Measurements from ENCODE around the gene ZNF555.

Gene ZNF555

DNA sequence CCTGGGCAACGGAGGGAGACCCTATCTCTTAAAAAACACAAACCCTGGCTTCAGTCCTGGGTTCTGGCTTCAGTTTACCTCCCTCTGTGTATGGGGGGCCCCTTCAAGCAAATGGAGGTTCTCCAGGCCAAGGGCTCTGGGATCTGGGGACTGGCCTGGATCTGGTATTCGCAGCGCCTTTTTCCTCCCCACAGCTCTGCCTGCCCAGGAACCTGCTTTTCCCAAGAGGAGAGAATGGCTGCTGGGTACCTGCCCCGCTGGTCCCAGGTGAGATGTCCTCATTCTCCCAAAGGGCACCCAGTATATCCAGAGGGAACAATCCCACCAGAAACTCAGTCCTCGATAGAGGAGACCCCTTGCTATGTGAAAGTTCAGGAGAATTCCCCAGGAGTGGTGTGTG, 18.4 kb upstream of the ZNF555 start:
- DNase-seq (ENCODE audit: insufficient read length, low spot score) (no peak), FAIRE-seq (no peak)

DNA sequence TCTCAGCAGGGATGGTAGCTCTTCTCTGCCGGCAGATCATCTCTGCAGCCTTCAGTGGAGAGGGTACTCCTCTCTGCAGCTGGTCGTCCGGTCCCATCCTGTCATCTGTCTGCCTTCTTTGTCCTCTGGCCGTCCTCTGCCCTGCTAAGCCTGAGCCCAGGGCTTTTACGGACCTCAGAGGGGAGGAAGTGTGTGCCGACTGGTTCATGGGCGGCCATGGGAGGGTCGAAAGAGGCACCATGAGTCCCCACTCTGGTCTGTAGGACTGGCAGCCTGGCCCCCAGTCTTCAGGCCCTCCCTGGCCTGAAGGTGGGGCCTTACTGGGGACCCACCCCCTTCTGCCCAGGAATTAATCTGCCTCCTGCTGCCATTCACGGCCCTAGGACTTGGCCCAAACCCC, 17.6 kb upstream of the ZNF555 start:
- FAIRE-seq (no peak), DNase-seq (ENCODE audit: insufficient read length, low spot score) (no peak)

DNA sequence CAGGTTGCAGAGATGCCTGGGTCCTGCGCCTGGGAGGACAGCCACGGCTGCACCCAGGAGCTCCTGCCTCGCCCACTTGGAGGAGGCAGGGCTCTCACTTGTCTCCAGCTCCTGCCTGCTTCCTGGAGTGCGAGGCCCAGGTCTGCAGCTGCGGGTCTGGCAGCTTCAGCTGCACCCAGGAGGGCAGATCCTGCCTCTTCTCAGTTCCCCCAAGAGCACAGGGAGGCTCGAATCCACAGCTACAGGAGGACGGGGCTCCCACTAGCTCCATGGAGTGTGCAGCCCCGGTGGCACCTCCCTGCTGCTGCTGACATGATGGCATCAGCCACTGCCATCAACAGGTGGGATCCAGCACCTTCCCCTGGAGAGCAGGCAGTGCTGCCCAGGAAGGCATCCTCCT, 17.1 kb upstream of the ZNF555 start:
- FAIRE-seq (no peak), DNase-seq (ENCODE audit: insufficient read length, low spot score) (no peak)

DNA sequence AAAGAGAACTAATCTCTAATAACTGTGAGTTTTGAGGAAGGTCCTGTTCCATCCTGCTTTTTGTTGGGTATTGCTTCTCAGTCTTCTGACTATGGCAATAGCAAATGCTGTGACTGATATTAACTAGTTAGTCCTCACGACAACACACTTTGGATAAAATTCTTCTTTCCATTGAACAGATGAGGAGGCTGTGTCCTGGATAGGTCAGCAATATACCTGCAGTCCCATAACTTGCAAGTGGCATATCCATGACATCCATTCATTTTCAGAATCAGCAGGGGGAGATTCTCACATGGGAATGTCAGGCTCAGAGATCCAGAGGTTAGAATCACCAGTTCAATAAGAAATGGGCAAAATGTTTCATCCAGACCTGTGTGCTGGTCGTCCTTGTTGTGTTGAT, 14.3 kb upstream of the ZNF555 start:
- DNase-seq (ENCODE audit: insufficient read length, low spot score) (no peak), FAIRE-seq (no peak)

DNA sequence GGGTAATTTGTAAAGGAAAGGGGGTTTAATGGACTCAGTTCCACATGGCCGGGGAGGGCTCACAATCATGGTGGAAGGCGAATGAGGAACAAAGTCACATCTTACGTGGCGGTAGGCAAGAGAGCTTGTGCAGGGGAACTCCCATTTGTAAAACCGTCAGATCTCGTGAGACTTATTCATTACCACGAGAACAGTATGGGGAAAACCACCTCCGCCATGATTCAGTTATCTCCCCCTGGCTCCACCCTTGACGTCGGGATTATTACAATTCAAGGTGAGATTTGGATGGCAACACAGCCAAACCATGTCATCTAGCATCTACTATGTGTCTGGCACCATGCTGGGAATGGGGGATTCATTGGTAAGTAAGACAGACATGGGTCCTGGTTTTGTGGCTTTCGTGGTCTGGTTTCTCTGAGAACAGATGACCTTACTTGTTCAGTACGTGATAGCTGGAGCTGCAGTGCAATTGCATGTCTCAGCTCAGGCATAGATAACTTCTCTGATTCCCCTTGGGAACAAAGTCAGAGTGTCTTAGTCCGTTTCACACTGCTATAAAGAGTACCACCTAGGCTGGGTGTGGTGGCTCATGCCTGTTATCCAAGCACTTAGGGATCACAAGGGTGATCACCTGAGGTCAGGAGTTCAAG, 13.3 kb upstream of the ZNF555 start:
- no peak for FAIRE-seq
- no peak for DNase-seq (ENCODE audit: insufficient read length, low spot score)

DNA sequence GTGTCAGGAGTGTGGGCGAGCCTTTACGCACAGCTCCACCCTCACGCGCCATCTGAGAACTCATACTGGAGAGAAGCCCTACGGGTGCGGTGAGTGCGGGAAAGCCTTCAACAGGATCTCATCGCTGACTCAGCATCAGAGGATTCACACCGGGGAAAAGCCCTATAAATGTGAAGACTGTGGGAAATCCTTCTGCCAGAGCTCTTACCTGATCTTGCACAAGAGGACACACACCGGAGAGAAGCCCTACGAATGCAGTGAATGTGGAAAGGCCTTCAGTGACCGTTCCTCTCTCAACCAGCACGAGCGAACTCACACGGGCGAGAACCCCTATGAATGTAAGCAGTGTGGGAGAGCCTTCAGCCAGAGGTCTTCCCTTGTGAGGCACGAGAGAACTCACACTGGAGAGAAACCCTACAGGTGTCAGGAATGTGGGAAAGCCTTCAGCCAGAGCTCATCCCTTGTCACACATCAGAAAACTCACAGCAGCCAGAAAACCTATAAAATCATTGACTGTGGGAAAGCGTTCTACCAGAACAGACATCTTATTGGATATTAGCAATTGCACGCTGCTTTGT, 6.9 kb upstream of the ZNF555 start:
- DNase-seq (ENCODE audit: insufficient read length, low spot score) (no peak), FAIRE-seq (no peak)

DNA sequence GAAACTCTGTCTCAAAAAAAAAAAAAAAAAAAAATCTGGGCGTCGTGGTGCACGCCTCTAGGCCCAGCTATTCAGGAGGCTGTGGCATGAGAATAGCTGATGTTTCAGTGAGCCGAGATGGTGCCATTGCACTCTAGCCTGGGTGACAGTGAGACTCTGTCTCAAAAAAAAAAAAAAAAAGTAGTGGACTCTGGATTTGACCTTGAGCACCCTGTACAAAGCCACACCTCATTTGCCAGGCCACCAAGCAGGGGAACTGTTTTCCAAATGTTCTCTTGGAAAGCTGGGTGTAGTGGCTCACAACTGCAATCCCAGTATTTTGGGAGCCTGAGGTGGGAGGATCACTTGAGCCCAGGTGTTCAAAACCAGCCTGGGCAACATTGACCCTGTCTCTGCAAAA, 3.8 kb upstream of the ZNF555 start:
- no peak for DNase-seq (ENCODE audit: insufficient read length, low spot score)
- FAIRE-seq = no peak

DNA sequence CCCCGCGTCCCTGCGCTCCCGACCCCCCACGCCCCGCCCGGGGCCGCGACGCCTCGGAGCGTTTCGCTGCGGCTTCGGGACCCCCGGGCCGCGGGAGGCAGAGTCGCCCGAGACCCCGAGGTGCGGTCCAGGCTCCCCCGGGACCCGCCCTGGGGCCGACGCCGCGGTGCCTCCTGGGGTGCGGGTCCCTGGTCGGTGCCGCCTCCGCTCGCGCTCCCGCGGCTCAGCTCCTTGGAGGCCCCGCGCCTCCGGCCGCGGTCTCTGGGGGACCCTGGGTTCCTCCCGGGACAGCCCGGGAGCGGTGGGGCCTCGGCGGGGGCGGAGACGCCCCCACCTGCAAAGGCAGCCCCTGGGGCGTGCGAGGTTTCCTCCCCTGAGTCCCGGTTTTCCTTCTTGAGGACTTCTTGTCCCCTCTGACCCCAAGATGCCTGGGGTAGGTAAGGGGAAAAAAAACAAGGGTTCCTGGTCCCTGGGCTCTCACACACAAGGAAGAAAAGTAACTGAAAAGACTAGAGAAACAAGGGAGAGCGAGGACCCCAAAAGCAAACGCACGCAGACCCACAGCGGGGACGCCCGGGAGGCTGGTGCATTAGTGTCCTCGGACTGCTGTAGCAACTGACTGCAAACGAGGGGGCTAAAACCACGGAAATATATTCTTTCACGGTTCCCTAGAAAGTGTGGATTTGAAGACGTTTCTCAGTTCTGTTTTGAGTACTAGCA, 740 bp downstream of the ZNF555 start:
- FAIRE-seq (no peak), DNase-seq (ENCODE audit: insufficient read length, low spot score) (no peak)

DNA sequence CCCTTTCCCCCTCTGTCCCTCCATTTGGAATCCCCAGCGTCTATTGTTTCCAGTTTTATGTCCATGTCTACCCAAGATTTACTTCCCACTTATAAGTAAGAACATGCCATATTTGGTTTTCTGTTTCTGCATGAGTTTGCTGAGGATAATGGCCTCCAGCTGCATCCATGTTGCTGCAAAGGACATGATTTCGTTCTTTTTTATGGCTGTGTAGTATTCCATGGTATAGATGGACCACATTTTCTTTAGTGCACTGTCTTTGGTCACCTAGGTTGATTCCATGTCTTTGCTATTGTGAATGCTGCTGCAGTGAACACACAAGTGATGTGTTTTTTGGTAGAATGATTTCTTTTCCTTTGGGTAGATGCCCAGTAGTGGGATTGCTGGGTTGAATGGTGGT, 3.8 kb downstream of the ZNF555 start:
- FAIRE-seq = no peak
- DNase-seq (ENCODE audit: insufficient read length, low spot score) = no peak

DNA sequence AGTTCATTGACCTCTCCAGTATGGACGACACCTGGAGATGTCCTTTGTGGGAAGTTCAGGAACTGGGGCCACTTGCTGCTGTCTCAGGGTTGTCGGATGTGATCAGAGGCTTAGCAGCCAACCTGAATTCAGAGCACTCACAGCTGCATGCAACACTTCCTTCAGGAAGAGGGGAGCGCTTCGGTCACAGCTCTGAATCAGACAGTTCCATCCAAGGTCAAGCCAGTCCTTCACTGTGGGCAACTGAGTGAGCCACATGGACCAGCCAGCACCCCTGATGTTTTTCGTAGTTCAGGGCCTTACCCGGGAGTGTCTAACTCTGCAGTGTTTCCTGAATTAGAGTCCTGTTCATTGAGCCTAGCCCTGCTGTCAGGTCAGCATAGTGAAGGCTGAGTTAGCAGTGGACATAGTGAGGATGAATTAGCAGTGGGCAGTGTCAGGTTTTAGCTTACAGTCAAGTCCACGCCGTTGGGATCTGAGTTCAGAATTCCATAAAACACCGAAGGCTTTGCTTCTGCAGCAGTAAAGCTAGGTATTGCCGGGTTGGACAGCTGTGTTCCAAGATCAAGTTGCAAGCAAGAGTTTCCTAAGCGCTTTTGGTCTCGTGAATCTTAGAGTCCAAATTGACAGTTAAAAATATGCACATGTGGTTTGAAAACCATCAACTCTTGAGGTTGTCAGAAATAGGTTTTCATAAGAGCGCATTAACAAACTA, 5.1 kb downstream of the ZNF555 start:
- DNase-seq (ENCODE audit: insufficient read length, low spot score) (no peak), FAIRE-seq (no peak)

DNA sequence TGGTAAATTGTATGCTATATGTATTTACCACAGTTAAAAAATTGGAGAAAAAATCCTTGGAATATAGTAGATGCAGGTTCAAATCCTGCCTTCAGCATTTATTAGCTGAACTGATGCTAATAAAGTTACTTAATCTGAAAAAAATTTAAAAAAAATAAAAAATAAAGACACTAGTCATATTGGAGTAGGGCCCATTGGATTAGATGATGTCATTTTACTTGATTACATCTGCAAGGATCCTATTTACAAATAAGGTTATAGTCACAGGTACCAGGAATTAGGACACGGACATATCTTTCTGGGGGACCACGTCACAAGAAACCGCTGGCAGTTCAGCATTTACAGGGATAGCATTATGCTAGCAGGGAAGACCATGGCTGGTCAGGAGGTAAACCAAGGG, 6.2 kb downstream of the ZNF555 start:
- FAIRE-seq (no peak), DNase-seq (ENCODE audit: insufficient read length, low spot score) (no peak)

DNA sequence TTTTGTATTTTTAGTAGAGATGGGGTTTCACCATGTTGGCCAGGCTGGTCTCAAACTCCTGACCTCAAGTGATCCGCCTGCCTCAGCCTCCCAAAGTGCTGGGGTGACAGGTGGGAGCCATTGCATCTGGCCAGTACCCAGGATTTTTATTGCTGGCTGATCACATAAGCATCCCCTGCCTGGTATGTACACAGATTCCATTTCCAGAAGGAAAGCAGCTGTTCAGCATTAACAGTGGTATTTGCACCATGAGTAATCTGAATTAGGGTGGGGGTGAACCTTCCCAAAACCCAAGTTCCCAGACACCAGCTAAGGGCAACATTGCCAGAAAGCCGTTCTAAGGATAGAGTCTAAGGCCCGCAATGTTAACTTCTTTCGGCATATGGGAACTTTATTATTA, 7.3 kb downstream of the ZNF555 start:
- FAIRE-seq = no peak
- DNase-seq (ENCODE audit: insufficient read length, low spot score) = no peak

DNA sequence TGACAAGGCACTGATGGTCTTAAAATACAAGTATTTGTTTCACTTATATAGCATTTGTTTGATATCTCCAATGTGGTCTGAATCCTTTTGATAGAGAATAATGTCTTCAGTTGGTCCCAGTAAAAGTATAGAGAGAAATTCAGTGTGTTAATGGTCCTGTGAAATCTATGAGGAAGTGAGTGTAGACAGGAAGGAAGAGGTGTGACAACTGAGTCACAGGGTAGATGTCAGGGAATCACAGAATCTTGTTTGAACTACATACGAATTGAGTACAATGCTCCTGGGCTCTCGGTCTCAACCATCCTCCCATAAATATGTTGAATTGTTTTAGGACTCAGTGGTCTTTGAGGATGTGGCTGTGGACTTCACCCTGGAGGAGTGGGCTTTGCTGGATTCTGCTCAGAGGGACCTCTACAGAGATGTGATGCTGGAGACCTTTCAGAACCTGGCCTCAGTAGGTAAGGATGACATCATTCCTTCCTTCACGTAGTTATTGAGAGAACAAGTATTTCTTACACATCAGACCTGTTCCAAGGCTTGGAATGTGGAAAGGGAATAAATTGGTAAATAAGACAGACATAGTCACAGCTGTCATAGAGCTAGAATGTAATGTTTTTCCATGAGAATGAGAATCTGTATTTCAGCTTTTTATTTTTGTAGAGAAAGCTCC, 9.1 kb downstream of the ZNF555 start:
- no peak for DNase-seq (ENCODE audit: insufficient read length, low spot score)
- no peak for FAIRE-seq

DNA sequence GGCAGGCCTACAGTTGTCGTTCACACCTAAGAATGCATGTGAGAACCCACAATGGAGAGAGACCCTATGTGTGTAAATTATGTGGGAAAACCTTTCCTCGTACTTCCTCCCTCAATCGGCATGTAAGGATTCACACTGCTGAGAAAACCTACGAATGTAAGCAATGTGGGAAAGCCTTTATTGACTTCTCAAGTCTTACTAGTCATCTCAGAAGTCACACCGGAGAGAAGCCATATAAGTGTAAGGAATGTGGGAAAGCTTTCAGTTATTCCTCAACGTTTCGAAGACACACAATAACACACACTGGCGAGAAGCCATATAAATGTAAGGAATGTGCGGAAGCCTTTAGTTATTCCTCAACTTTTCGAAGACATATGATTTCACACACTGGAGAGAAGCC, 11.3 kb downstream of the ZNF555 start:
- no peak for DNase-seq (ENCODE audit: insufficient read length, low spot score)
- FAIRE-seq = no peak

DNA sequence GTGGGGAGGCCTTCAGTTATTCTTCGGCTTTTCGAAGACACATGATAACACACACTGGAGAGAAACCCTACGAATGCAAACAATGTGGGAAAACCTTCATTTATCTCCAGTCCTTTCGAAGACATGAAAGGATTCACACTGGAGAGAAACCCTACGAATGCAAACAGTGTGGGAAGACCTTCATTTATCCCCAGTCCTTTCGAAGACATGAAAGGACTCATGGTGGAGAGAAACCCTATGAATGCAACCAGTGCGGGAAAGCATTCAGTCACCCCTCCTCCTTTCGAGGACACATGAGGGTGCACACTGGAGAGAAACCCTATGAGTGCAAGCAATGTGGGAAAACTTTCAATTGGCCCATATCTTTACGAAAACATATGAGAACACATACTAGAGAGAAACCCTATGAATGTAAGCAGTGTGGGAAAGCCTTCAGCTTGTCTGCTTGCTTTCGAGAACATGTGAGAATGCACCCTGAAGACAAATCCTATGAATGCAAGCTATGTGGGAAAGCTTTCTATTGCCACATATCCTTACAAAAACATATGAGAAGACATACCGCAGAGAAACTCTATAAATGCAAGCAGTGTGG, 11.8 kb downstream of the ZNF555 start:
- FAIRE-seq (no peak), DNase-seq (ENCODE audit: insufficient read length, low spot score) (no peak)

DNA sequence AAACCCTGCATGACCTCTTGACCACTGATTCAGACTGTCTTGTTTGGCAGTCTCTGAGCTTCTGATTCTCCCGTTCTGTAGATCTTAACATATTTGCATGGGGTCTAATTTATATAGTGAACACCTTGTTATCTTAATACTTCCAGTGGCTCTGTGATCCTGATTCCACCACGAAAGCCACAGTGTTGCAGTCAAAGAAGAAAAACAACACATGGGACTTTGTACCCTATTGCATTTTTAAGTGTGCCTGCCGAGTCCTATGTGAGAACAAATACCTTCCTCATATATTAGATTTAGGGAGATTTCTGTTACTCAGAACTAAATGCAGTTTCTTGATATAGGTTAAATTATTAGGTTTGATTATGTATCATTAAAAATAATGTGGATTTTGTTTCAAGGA, 13.6 kb downstream of the ZNF555 start:
- FAIRE-seq = no peak
- DNase-seq (ENCODE audit: insufficient read length, low spot score) = no peak

DNA sequence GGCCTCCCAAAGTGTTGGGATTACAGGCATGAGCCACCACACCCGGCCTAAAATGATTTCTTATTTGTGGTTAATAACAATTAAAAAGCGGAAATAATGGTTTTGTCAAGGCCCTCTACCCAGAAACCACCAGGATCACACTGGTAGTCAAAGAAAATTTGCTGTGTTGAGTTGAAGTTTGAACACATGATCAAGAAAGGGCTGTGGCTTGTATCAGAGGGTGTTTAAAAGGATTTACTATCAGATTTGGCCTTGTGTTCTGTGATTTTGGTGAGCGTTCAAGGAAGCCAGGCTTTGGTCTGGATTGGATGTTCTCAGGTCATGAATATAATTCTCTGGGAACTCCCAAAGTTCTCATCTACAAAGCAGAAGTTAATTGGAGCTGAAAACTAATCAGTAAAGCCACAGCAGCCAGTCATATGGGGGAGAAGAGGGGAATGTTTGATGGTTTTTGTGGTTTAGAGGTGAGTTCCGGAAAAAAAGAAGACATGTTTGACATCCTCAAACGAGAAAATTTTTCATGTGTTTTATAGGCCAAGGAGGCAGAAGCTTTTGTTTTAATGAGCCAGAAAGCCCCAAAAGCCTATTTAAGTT, 15.3 kb downstream of the ZNF555 start:
- DNase-seq (ENCODE audit: insufficient read length, low spot score) (no peak), FAIRE-seq (no peak)

DNA sequence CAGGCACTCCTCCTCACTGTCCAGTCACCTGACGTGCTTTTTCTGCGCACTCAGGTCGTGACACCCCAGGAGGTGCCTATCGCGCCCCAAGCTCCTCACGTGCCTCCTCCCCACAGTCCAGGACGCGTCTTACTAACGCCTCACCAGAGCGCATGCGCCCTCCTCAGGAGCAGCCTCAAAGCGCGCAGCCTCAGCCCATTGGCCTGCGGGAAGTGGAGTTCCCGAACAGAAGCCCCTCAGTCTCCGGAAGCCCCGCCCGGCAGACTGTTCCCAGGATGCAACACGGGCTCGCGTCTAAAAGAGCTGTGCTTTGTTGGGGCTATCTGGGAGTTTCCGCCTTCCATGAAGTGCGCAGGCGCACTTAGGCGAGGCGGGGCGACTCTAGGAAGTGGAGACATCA, 17.6 kb downstream of the ZNF555 start:
- FAIRE-seq (no peak), DNase-seq (ENCODE audit: insufficient read length, low spot score) (no peak)

DNA sequence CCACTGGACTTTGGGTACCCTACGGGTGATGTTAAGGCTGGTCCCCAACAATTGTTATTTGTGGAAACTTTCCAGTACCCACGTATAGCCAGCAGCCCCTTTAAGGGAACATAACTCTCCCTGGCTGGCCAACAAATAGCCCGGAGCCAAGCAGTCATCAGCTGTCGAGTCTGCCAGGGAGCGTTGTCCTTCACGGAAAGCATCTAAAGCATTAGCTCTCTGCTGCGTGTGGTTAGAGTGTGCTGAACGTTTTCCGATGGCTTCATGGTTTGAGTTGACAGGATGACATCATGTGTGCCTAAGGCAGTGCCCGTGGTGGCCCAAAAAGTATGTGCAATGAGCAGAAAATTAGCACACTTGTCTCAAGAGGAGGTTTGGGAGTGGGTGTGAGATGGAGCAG, 22.5 kb downstream of the ZNF555 start:
- DNase-seq (ENCODE audit: insufficient read length, low spot score) (no peak), FAIRE-seq (no peak)

DNA sequence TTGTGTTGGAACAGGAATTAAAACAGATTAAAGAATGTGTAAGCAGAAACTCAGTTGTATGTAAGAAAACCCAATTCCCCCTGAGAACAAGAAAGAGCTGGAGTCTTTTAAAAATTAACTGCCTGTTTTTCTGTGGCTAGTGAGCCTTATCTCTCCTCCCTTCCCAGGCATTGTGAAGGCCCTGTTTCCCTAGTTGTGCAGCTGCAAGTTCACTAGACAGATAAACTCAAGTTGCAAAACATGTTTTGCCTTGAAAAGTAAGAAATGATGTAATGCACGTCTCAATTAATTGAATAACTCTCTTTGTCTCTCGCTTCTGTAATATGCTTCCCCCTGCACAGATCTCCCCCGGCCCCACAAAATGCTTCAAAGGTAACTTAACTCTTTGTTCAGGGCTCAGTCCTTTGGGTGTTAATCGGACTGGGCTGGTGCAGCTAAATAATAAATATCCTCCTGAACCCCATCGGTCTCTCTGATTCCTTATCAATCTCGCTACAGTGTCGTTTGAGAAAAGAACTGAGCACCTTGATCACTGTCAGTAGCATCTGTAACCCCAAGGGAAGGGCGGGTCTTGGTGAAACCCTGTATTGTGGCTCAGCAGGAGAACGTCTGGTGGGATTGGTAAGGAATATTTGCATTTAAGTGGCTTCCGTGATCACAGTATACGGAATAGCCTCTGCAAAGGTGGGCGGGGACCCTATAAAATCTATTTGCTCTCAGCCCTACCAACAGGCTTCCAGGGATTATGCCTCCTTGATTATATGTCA, 24.2 kb downstream of the ZNF555 start:
- DNase-seq (ENCODE audit: insufficient read length, low spot score) (no peak), FAIRE-seq (no peak)

Data from GM19239 (cell line).